ENCODE measurements around the gene DBI. TPM values are rescaled to one million over a fixed set of nuclear protein-coding genes. Genes with fewer than 3 reads are reported as not detected.
"Not testable (repeated sequence)": the region's sequence is repeated elsewhere in the genome, so short reads cannot be mapped to it uniquely, and the experiment has no call there.

DBI gene
- total and polyA plus RNA-seq, 2 of the 8 experiments (the other 6 are each of a cell fraction or from before 2014, with no cell fraction given), result 180 to 212 TPM

GRCh38 chr2:119403618-119404017, 36.8 kb downstream of the DBI start:
- H2BK5ac ChIP-seq (ENCODE audit: low read depth, low read length); H3K36me3 ChIP-seq (ENCODE audit: control insufficient read depth in 2 of 4, insufficient read depth in 4 of 4, low read length in 3 of 4); H4K8ac ChIP-seq (ENCODE audit: extremely low read depth, insufficient read depth, low read length); H2BK12ac ChIP-seq (ENCODE audit: low read depth, low read length); H4K20me1 ChIP-seq (replicated peaks in 1 of 2; ENCODE audit: control insufficient read depth in 1 of 2, insufficient read depth in 2 of 2, low read length in 2 of 2); H3K27ac ChIP-seq (ENCODE audit: low read depth, low read length); H3K9me3 ChIP-seq (ENCODE audit: insufficient read depth in 2 of 2, low read depth in 1 of 2, low read length in 1 of 2); H3K79me2 ChIP-seq (ENCODE audit: control insufficient read depth in 1 of 2, insufficient read depth in 2 of 2, low read length in 2 of 2); H3K27me3 ChIP-seq (replicated peaks in 1 of 4; ENCODE audit: control insufficient read depth in 3 of 4, extremely low read depth in 1 of 4, insufficient read depth in 3 of 4, low read length in 3 of 4); H3K9ac ChIP-seq (replicated peaks in 1 of 4; ENCODE audit: extremely low read depth in 1 of 4, low read depth in 3 of 4, low read length in 3 of 4); H2BK120ac ChIP-seq (replicated peaks; ENCODE audit: low read depth, low read length); H2BK20ac ChIP-seq (ENCODE audit: low read length); H3K23me2 ChIP-seq (ENCODE audit: low read depth, low read length); H3K4me2 ChIP-seq (ENCODE audit: insufficient read depth in 1 of 2, low read depth in 2 of 2, low read length in 2 of 2); H2BK15ac ChIP-seq (ENCODE audit: low read length); H2AK5ac ChIP-seq (ENCODE audit: low read depth, low read length); H3K18ac ChIP-seq (ENCODE audit: extremely low read depth, low read length); H3K23ac ChIP-seq (ENCODE audit: insufficient read length); POLR2A ChIA-PET (ENCODE audit: partially characterized antibody); FAIRE-seq; H3K4ac ChIP-seq (replicated peaks; ENCODE audit: insufficient read length, low read depth, low read length); H3K79me1 ChIP-seq (ENCODE audit: low read depth, low read length); H4K5ac ChIP-seq (ENCODE audit: insufficient read length, low read depth, low read length); DNase-seq (ENCODE audit: low read depth in 1 of 2, low spot score in 2 of 2); H3K4me1 ChIP-seq (replicated peaks in 1 of 4; ENCODE audit: control insufficient read depth in 3 of 4, insufficient read depth in 4 of 4, low read length in 3 of 4); H4K91ac ChIP-seq (replicated peaks; ENCODE audit: insufficient read length, low read length); H3K4me3 ChIP-seq (ENCODE audit: extremely low read depth in 1 of 4, insufficient read depth in 2 of 4, low read depth in 3 of 4, low read length in 4 of 4); H3K56ac ChIP-seq (replicated peaks; ENCODE audit: insufficient read length, low read depth, low read length); H2AFZ ChIP-seq (ENCODE audit: low read length); H3K14ac ChIP-seq (ENCODE audit: insufficient read length): not testable (repeated sequence)
- CTCF ChIA-PET (ENCODE audit: partially characterized antibody), result interaction anchor here (0.6 to 21.3 kb wide), 4 partner anchors 16 to 87 kb away, joined by 3 to 411 read pairs (median 3); no protein-coding TSS in a partner anchor
- 91% methylated on average over 12 of the region's 12 CpGs; no CpG with 5 or more reads in 1 of the 2 experiments for WGBS, 2 experiments (ENCODE audit: extremely low coverage in 1 of 2, insufficient coverage in 1 of 2, insufficient read length in 1 of 2, insufficient replicate concordance in 2 of 2, low coverage in 1 of 2, low lambda C conversion rate in 2 of 2, missing lambda C conversion rate in 1 of 2)
